ENCODE measurements around the gene RASGEF1B. TPM values are rescaled to one million over a fixed set of nuclear protein-coding genes. Genes with fewer than 3 reads are reported as not detected.

RASGEF1B gene
- total RNA-seq, 1 experiment from 2014 or later = 7.5 TPM

- Histone ChIP-seq H3K4ac (ENCODE audit: low read depth, low read length) (no peak overlapping the region), H3K4me2 (ENCODE audit: insufficient read depth, insufficient read length, low read length) (no peak overlapping the region)
- H3K27me3 Mint-ChIP-seq (ENCODE audit: low read depth) = no peaks in the 10 kb centered on the region
These were observed 20.2 kb upstream of the RASGEF1B start for GRCh38 chr4:81491943-81492342.

More at GRCh38 chr4:81491943-81492342, 20.2 kb upstream of the RASGEF1B start:
- no peak overlapping the region for H4K5ac ChIP-seq (ENCODE audit: insufficient read length, low read depth, low read length)
- H3K36me3 Mint-ChIP-seq (ENCODE audit: insufficient read depth in 1 of 3, low read depth in 3 of 3) = peaks cover 4 to 16% (median 5%) of the 10 kb centered on the region in 3 experiments
- no peaks in the 10 kb centered on the region for H3K27me3 ChIP-seq (ENCODE audit: insufficient read depth, low read length)
- H3K14ac ChIP-seq (ENCODE audit: insufficient read depth, low read length) = no peak overlapping the region
- H3K9me3 Mint-ChIP-seq = peaks cover 12 to 13% of the 10 kb centered on the region in 2 experiments
- H3K4me1 ChIP-seq (ENCODE audit: insufficient read depth, low read length) = no peaks in the 10 kb centered on the region
- no peak overlapping the region for H2BK12ac ChIP-seq (ENCODE audit: insufficient read length, low read depth, low read length)
- no peaks in the 10 kb centered on the region for H4K20me1 ChIP-seq (ENCODE audit: control insufficient read depth, insufficient read depth, insufficient read length)
- H2BK15ac ChIP-seq (ENCODE audit: low read depth, low read length) = no peak overlapping the region
- no peak overlapping the region for H3K18ac ChIP-seq (ENCODE audit: insufficient read length, low read depth, low read length)
- no peak for TF ChIP-seq CTCF (conservative IDR thresholded peaks at IDR 0.05)
- no CpG with 5 or more reads among the region's 1 CpG for WGBS (ENCODE audit: extremely low coverage, insufficient read length, low lambda C conversion rate)
- no peaks in the 10 kb centered on the region for H3K9me3 ChIP-seq (ENCODE audit: control insufficient read depth, low read depth, low read length)
- H3K27ac Mint-ChIP-seq = no peak overlapping the region
- H3K79me2 ChIP-seq (ENCODE audit: insufficient read depth, low read length) = no peaks in the 10 kb centered on the region
- no peak overlapping the region for H2BK20ac ChIP-seq (ENCODE audit: low read depth, low read length, poor library complexity, severe bottlenecking)
- H3K4me3 Mint-ChIP-seq = no peak overlapping the region
- H2BK120ac ChIP-seq (ENCODE audit: low read depth, low read length, poor library complexity, severe bottlenecking) = no peak overlapping the region
- no peak overlapping the region for H2BK5ac ChIP-seq (ENCODE audit: insufficient read length, low read length)
- no peaks in the 10 kb centered on the region for H3K23me2 ChIP-seq (ENCODE audit: insufficient read length, low read depth, low read length, poor library complexity, severe bottlenecking)
- H3K4me1 Mint-ChIP-seq = peaks cover 8 to 9% of the 10 kb centered on the region in 2 experiments
- H3K23ac ChIP-seq (ENCODE audit: insufficient read length, low read depth, low read length) = no peak overlapping the region
- no peaks in the 10 kb centered on the region for H3K79me1 ChIP-seq (ENCODE audit: insufficient read depth, low read depth, low read length, poor library complexity, severe bottlenecking)
- DNase-seq = no peak
- no peak overlapping the region for H3K9ac ChIP-seq (ENCODE audit: extremely low read depth, insufficient read length, low read length)
- no peak overlapping the region for H2AK5ac ChIP-seq (ENCODE audit: insufficient read length, low read length)
- H4K8ac ChIP-seq (replicated peaks; ENCODE audit: insufficient read length, low read depth, low read length) = no peak overlapping the region
- no peak overlapping the region for H3T11ph ChIP-seq (ENCODE audit: low read length)
- H3K56ac ChIP-seq (ENCODE audit: insufficient read length, low read depth, low read length) = no peak overlapping the region
- H3K27ac ChIP-seq (ENCODE audit: insufficient read length, low read depth, low read length) = no peak overlapping the region
- no peak overlapping the region for H4K91ac ChIP-seq (ENCODE audit: insufficient read length, low read depth, low read length)
- H2AFZ ChIP-seq (ENCODE audit: low read length) = no peak overlapping the region

Measured in H9 (cell line).